Suprapubic skin (tissue), 3 donors: ENCODE data around the gene SFI1.

Experiments
- POLR2A ChIP-seq, 2 donors: fragments of 450-650 bp; IDR thresholded peaks; one replicate each; pipeline ENCODE4 v1.6.1; 2017; ENCODE audit warnings: antibody characterized with exemption in 2 of 2, mild to moderate bottlenecking in 2 of 2, moderate library complexity in 2 of 2
- TF ChIP-seq, protein P1 (sequence below), 2 donors: fragments of 200-600 bp in 1 of 2; fragments of 450-650 bp in 1 of 2; sonication (generic) in 1 of 2; IDR thresholded peaks; one replicate each; pipeline ENCODE4 v1.5.1; 2016 to 2019; ENCODE audit warnings: antibody characterized with exemption in 2 of 2, mild to moderate bottlenecking in 1 of 2, moderate library complexity in 1 of 2

DNA sequence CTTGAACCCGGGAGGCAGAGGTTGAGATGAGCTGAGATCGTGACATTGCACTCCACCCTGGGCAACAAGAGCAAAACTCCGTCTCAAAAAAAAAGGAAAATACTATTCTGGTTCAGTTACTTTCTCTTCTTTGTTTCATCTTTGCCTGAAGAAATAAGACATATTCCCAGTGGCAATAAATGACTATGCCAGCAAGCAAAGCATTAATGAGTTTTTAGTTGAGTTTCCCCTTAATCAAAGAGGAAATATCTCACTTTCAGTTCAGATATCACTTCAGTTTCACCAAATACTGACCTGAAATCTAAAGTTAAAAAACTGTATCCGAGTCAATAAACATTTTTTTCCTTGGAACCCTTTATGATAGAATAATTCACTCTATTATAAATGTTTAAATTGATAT is 155.3 kb downstream of the SFI1 start:
- TF ChIP-seq, protein P1, sequence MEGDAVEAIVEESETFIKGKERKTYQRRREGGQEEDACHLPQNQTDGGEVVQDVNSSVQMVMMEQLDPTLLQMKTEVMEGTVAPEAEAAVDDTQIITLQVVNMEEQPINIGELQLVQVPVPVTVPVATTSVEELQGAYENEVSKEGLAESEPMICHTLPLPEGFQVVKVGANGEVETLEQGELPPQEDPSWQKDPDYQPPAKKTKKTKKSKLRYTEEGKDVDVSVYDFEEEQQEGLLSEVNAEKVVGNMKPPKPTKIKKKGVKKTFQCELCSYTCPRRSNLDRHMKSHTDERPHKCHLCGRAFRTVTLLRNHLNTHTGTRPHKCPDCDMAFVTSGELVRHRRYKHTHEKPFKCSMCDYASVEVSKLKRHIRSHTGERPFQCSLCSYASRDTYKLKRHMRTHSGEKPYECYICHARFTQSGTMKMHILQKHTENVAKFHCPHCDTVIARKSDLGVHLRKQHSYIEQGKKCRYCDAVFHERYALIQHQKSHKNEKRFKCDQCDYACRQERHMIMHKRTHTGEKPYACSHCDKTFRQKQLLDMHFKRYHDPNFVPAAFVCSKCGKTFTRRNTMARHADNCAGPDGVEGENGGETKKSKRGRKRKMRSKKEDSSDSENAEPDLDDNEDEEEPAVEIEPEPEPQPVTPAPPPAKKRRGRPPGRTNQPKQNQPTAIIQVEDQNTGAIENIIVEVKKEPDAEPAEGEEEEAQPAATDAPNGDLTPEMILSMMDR (IDR thresholded peaks at IDR 0.05) = no peak
- no peak for TF ChIP-seq POLR2A (IDR thresholded peaks at IDR 0.05)
